GM23338 (cell line): ENCODE results near the gene THSD7A. TPM values are rescaled to one million over a fixed set of nuclear protein-coding genes. Genes with fewer than 3 reads are reported as not detected.

Experiments
- ATAC-seq: fragments of 200-7000 bp; cut with Tn5 transposase; 3 replicates; pipeline ENCODE4 v1.9.1; 2020
- DNase-seq: peaks from one replicate; pipeline ENCODE4 v3.0.0-alpha.2; 2015; ENCODE audit warnings: low spot score
- H2AFZ ChIP-seq: fragments of 200-600 bp; sonication (generic); 2 replicates; pipeline ENCODE4 v1.8.0; 2016; ENCODE audit warnings: antibody characterized with exemption, mild to moderate bottlenecking, moderate library complexity
- H3F3A ChIP-seq: fragments of 200-600 bp; sonication (generic); replicated peaks from 2 replicates; pipeline ENCODE4 v1.8.0; 2017; ENCODE audit warnings: antibody characterized with exemption, mixed run types, low read depth
- H3K27ac ChIP-seq: fragments of 200-600 bp; sonication (generic); 2 replicates; pipeline ENCODE4 v1.6.1; 2016; ENCODE audit warnings: low read depth
- H3K27me3 ChIP-seq: fragments of 200-600 bp; sonication (generic); 2 replicates; pipeline ENCODE4 v1.8.0; 2016; ENCODE audit warnings: mild to moderate bottlenecking, mixed run types, moderate library complexity; ENCODE audit not compliant: insufficient read depth
- H3K36me3 ChIP-seq: fragments of 200-600 bp; sonication (generic); 2 replicates; pipeline ENCODE4 v1.8.0; 2016; ENCODE audit warnings: mild to moderate bottlenecking; ENCODE audit not compliant: insufficient read depth
- H3K4me1 ChIP-seq: fragments of 200-600 bp; sonication (generic); 2 replicates; pipeline ENCODE4 v1.8.0; 2016; ENCODE audit warnings: mild to moderate bottlenecking, moderate library complexity; ENCODE audit not compliant: insufficient read depth
- H3K4me2 ChIP-seq: fragments of 200-600 bp; sonication (generic); 2 replicates; pipeline ENCODE4 v1.7.1; 2017; ENCODE audit warnings: mixed run types
- H3K4me3 ChIP-seq: fragments of 200-600 bp; sonication (generic); 2 replicates; pipeline ENCODE4 v1.6.1; 2016; ENCODE audit warnings: mixed run types
- H3K79me2 ChIP-seq: fragments of 200-600 bp; sonication (generic); replicated peaks from 2 replicates; pipeline ENCODE4 v1.8.0; 2017; ENCODE audit warnings: mild to moderate bottlenecking; ENCODE audit not compliant: insufficient read depth
- H3K9me2 ChIP-seq: fragments of 200-600 bp; sonication (generic); 2 replicates; pipeline ENCODE4 v1.8.0; 2017; ENCODE audit not compliant: insufficient read depth
- H4K20me1 ChIP-seq: fragments of 200-600 bp; sonication (generic); replicated peaks from 2 replicates; pipeline ENCODE4 v1.8.0; 2017; ENCODE audit warnings: mild to moderate bottlenecking; ENCODE audit not compliant: insufficient read depth
- H3K27ac Mint-ChIP-seq: 2 replicates; pipeline ENCODE4 v1.8.0; 2020; ENCODE audit warnings: inconsistent platforms, mild to moderate bottlenecking, moderate library complexity, mixed read lengths
- H3K27me3 Mint-ChIP-seq: 3 replicates; pipeline ENCODE4 v1.8.0; 2022; ENCODE audit warnings: low read depth, mild to moderate bottlenecking, moderate library complexity, mixed read lengths, inconsistent platforms; ENCODE audit not compliant: insufficient read depth, poor library complexity
- H3K36me3 Mint-ChIP-seq: 3 replicates; pipeline ENCODE4 v1.8.0; 2021; ENCODE audit warnings: low read depth, mild to moderate bottlenecking, inconsistent platforms, moderate library complexity, mixed read lengths
- H3K4me1 Mint-ChIP-seq: 3 replicates; pipeline ENCODE4 v1.8.0; 2020; ENCODE audit warnings: mild to moderate bottlenecking, inconsistent platforms, mixed read lengths
- H3K4me3 Mint-ChIP-seq: 3 replicates; pipeline ENCODE4 v1.8.0; 2021; ENCODE audit warnings: moderate library complexity, mild to moderate bottlenecking, inconsistent platforms, mixed read lengths
- H3K9me3 Mint-ChIP-seq: 3 replicates; pipeline ENCODE4 v1.8.0; 2020; ENCODE audit warnings: moderate library complexity, mild to moderate bottlenecking, inconsistent platforms, mixed read lengths
- CREB1 ChIP-seq: fragments of 250-450 bp; sonication (Bioruptor Pico); IDR thresholded peaks from 2 replicates; pipeline ENCODE4 v1.5.0; 2020; ENCODE audit warnings: low read depth, mild to moderate bottlenecking, moderate library complexity
- EZH2 ChIP-seq: fragments of 200-600 bp; sonication (generic); IDR thresholded peaks from one replicate; pipeline ENCODE4 v1.8.0; 2017; ENCODE audit warnings: antibody characterized with exemption, mild to moderate bottlenecking, low read depth; ENCODE audit not compliant: unreplicated experiment
- EZH2phosphoT487 ChIP-seq: fragments of 200-600 bp; sonication (generic); IDR thresholded peaks from one replicate; pipeline ENCODE4 v1.8.1; 2018; ENCODE audit warnings: antibody characterized with exemption; ENCODE audit not compliant: unreplicated experiment
- JUNB ChIP-seq: IDR thresholded peaks from one replicate; pipeline ENCODE4 v1.6.1; 2016; ENCODE audit warnings: antibody characterized with exemption; ENCODE audit not compliant: unreplicated experiment
- NANOG ChIP-seq: IDR thresholded peaks from 2 replicates; pipeline ENCODE4 v1.6.1; 2016; ENCODE audit warnings: antibody characterized with exemption, borderline replicate concordance
- POLR2AphosphoS5 ChIP-seq: IDR thresholded peaks from 2 replicates; pipeline ENCODE4 v1.6.1; 2016; ENCODE audit warnings: antibody characterized with exemption, low read depth
- REST ChIP-seq: IDR thresholded peaks from one replicate; pipeline ENCODE4 v1.6.1; 2018; ENCODE audit warnings: antibody characterized with exemption; ENCODE audit not compliant: unreplicated experiment
- ZNF114 ChIP-seq: fragments of 250-450 bp; sonication (Bioruptor Pico); IDR thresholded peaks from 2 replicates; pipeline ENCODE4 v1.5.0; 2020; ENCODE audit warnings: mild to moderate bottlenecking, moderate library complexity
- ZNF331 ChIP-seq: fragments of 250-450 bp; sonication (Bioruptor Pico); IDR thresholded peaks from 2 replicates; pipeline ENCODE4 v1.5.0; 2020; ENCODE audit warnings: low read depth, mild to moderate bottlenecking, moderate library complexity
- ZNF462 ChIP-seq: fragments of 250-450 bp; sonication (Bioruptor Pico); IDR thresholded peaks from 2 replicates; pipeline ENCODE4 v1.5.0; 2020; ENCODE audit warnings: mild to moderate bottlenecking, moderate library complexity
- polyA plus RNA-seq: library from polyadenylated mRNA; unstranded; fragments of >200 nt; fragmentation: Nextera tagmentation; extraction: Ambion mirVana; gene quantifications from 2 replicates; pipeline ENCODE4 v1.2.1, GENCODE V29; 2016
- total RNA-seq: library from RNA; depleted of rRNA; stranded (reverse); fragments of >200 nt; shearing (Covaris generic); gene quantifications from 2 replicates; pipeline ENCODE4 v1.2.3, GENCODE V29; 2014
- TF ChIP-seq, protein P1 (sequence below), 2 experiments: fragments of 200-600 bp in 1 of 2; sonication (generic) in 1 of 2; conservative IDR thresholded peaks; 2 replicates each; pipeline versions ENCODE4 v1.5.1 to v1.6.1; 2016 to 2017; ENCODE audit warnings: antibody characterized with exemption in 2 of 2, low read depth in 2 of 2, mild to moderate bottlenecking in 2 of 2, moderate library complexity in 1 of 2
- TF ChIP-seq, protein P2 (sequence below): IDR thresholded peaks from 2 replicates; pipeline ENCODE4 v1.6.1; 2016; ENCODE audit warnings: antibody characterized with exemption

The THSD7A gene
- total and polyA plus RNA-seq, 2 experiments from 2014 or later = 1.3 to 2.1 TPM

GRCh38 chr7:11726794-11727155, 105.2 kb downstream of the THSD7A start:
- no peak overlapping the region for H3K27ac ChIP-seq
- no peak for DNase-seq
- no peak overlapping the region for H3K4me3 ChIP-seq
- no peaks in the 10 kb centered on the region for H3F3A ChIP-seq
- H3K4me1 ChIP-seq = no peaks in the 10 kb centered on the region
- ATAC-seq = peak; percentile 43
- H3K27me3 ChIP-seq = no peaks in the 10 kb centered on the region
- no peaks in the 10 kb centered on the region for H3K27me3 Mint-ChIP-seq
- H3K4me2 ChIP-seq = no peak overlapping the region
- H3K36me3 ChIP-seq = no peaks in the 10 kb centered on the region
- H3K9me3 Mint-ChIP-seq = no peaks in the 10 kb centered on the region
- H2AFZ ChIP-seq = 0 out of 2 replicates have a peak overlapping the region, but pooled peaks have one; percentile 11
- no peaks in the 10 kb centered on the region for H3K9me2 ChIP-seq
- H3K79me2 ChIP-seq = no peaks in the 10 kb centered on the region
- H3K4me1 Mint-ChIP-seq = no peaks in the 10 kb centered on the region; the same call in 2 of the 3 replicates
- no peak for TF ChIP-seq JUNB
- TF ChIP-seq EZH2phosphoT487 = no peak
- TF ChIP-seq ZNF462 (CRISPR knock-in tag) = no peak
- no peak for TF ChIP-seq REST
- no peak for TF ChIP-seq NANOG
- TF ChIP-seq ZNF331 (CRISPR knock-in tag) = no peak
- TF ChIP-seq POLR2AphosphoS5 = no peak
- TF ChIP-seq ZNF114 (CRISPR knock-in tag) = no peak
- TF ChIP-seq, protein P1, sequence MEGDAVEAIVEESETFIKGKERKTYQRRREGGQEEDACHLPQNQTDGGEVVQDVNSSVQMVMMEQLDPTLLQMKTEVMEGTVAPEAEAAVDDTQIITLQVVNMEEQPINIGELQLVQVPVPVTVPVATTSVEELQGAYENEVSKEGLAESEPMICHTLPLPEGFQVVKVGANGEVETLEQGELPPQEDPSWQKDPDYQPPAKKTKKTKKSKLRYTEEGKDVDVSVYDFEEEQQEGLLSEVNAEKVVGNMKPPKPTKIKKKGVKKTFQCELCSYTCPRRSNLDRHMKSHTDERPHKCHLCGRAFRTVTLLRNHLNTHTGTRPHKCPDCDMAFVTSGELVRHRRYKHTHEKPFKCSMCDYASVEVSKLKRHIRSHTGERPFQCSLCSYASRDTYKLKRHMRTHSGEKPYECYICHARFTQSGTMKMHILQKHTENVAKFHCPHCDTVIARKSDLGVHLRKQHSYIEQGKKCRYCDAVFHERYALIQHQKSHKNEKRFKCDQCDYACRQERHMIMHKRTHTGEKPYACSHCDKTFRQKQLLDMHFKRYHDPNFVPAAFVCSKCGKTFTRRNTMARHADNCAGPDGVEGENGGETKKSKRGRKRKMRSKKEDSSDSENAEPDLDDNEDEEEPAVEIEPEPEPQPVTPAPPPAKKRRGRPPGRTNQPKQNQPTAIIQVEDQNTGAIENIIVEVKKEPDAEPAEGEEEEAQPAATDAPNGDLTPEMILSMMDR (conservative IDR thresholded peaks at IDR 0.05; ENCODE audit: low read depth in 2 of 2) = no peak
- TF ChIP-seq, protein P2, sequence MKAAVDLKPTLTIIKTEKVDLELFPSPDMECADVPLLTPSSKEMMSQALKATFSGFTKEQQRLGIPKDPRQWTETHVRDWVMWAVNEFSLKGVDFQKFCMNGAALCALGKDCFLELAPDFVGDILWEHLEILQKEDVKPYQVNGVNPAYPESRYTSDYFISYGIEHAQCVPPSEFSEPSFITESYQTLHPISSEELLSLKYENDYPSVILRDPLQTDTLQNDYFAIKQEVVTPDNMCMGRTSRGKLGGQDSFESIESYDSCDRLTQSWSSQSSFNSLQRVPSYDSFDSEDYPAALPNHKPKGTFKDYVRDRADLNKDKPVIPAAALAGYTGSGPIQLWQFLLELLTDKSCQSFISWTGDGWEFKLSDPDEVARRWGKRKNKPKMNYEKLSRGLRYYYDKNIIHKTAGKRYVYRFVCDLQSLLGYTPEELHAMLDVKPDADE = no peak
- no peak for TF ChIP-seq EZH2
- TF ChIP-seq CREB1 (CRISPR knock-in tag) = no peak
- no peaks in the 10 kb centered on the region for H3K36me3 Mint-ChIP-seq
- no peak overlapping the region for H3K4me3 Mint-ChIP-seq
- no peaks in the 10 kb centered on the region for H4K20me1 ChIP-seq
- H3K27ac Mint-ChIP-seq = peak overlapping the region; percentile 10; the same call in 1 of the 2 replicates
